ENCODE results near the gene JAG1.

JAG1 gene

DNA sequence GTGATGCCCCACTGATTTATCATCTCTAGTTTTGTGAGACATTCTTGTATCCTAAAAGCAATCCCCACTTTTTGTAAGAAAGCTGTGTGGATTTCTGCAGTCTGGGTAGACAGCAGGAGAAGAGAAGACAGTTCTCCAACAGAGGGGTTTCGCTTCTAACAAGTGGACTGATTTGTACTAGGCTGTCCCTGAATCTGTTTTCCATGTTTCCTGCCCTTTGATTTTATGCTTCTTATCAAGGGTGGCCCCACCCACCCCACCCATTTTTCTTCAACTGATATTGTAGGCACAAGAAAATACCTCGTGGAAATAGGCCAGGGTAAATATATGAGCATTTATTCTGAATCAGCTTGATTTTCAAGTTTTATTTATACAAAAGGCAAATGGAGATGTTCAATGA, 25.7 kb upstream of the JAG1 start:
- DNase-seq = no peak

DNA sequence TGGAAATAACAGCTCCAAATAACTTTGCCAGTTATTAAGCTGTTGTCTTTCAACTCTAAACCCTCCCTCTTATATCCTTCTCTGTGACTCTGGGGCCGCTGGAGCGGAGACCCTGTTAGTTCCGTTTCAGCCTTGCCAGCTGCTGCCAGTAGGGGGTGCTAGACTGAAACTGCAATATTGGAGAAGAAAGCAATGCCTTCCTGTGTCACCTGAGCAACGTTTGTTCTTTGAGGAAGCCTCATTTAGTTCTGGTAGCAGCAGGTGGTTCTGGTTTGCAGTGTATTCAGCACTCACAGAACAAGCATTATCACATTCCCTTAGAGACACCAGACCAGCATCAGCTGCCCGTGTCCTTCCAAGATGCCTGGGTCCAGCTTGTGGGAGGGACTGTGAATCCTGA, 22.9 kb upstream of the JAG1 start:
- no peak for DNase-seq

DNA sequence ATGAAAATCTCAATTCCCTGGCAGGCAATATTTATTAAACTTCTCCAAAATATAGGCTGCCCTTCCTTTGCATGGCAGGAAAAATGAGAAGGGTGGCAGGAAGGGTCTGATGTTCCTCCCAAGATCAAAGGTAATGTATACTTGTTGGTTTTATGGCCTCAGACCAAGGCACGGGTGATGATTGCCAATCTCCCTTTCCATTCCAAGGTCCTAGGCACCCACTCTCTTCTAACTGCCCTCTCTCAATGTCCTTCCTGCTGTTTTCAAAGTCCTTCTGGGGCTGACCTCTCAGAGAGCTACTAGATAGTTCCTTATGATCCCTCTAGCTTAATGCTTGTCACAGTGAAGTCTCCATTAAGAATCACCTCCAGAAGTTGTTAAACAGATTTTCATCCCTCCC, 15.6 kb upstream of the JAG1 start:
- DNase-seq = no peak

DNA sequence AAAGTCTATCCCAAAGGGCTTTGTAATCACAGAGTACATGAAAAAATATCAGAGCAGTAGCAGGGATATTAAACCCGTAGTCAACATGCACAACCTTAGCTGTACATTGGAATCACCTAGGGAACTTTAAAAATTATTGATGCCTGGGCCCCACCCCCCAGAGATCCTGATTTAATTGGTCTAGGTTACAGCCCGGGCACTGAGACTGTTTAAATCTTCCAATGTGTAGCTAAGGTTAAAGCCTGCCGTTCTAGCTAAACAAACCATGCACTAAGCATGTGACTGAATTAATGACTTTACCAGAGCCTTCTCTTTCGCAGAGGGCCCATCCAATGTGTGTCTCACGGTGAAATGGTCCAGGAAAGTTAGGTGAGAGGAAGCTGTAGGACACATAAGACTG, 14.1 kb upstream of the JAG1 start:
- no peak for DNase-seq

DNA sequence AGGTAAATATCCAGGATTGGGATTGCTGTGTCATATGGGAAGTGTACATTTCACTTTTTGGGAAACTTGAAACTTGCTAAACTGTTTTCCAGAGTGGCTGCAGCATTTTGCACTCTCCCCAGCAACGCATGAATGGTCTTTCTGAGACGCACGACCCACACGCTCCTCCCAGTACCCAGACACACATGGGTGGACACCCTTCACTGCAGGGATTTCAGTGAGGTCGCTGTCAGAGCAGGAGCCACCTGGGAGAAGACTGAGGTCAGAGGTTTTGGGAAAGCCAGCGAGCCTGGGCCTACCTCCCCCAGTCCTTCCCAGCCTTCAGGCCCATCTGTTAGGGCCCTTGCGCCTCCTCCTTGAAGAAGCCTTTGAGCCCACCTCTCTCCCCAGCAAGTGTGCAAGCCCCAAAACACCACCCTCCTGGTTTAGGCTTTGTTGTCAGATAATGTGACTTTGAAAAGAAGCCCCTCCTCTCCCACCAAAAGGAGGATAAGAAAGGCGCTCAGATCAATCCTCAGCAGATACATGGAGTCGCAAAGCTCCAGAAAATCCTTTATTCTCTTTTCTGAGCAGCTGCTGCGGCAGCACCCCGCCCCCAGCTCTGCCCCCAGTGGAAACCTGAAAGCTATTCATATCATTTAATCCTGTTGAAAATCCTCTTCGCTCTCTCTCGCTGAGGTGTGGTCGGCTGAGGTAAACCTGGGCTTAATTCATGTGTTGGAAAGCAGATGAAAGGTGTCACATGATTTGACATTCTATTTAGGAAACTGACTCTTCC, 12.7 kb upstream of the JAG1 start:
- no peak for DNase-seq

DNA sequence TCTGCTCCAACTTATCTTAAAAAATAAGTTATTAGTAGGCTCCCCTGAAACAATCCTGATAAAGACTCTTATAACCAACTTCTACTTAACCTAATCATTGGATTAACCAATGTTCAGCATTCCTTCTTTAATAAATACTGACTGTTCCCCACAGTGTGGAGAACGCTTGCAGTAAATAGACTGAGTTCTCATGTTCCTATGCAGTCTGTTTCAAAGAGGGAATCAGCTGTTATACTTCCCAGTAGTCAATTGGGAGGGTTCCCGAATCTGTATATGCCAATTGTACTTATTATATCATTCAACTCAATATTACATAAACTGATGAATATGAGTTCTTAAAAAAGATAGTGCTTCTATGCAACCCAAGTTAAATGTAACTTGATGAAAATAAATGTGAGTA, 9.7 kb upstream of the JAG1 start:
- DNase-seq = no peak

DNA sequence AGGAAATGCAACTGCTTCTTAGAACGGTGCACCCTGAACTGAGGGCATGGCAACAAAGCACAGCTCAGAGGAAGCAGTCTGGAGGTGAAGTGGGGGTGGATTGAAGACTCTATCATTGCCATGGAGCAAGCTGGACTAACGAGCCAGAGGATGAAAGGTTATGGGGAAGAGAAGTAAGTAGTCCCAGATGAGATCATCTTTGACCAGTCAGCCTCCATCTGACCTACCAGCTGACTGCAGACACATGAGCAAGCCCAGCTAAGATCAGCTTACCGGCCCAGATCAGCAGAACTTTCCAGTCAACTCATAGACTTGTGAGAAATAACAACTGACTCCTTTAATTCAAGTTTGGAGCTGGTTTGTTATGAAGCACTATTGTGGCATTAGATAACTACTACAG, 9.1 kb upstream of the JAG1 start:
- no peak for DNase-seq

DNA sequence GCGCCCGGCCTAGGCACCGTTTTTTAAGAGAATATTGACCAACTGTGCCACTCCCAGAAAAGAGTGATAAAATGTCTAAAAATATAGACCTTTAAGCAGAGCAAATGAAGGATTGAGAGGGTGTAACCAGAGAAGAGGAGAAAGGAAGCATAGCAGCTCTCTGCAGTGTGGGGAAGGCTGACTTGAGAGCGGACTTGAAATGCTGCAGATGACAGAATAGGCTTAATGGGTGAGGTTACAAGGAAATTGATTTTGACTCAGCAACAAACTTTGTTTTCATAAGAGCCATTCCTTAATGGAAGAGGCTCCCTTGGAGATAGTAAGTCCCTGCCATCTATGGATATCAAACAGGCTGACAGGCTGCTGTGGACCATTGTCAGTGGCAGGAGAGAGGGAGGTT, 7.7 kb upstream of the JAG1 start:
- no peak for DNase-seq

DNA sequence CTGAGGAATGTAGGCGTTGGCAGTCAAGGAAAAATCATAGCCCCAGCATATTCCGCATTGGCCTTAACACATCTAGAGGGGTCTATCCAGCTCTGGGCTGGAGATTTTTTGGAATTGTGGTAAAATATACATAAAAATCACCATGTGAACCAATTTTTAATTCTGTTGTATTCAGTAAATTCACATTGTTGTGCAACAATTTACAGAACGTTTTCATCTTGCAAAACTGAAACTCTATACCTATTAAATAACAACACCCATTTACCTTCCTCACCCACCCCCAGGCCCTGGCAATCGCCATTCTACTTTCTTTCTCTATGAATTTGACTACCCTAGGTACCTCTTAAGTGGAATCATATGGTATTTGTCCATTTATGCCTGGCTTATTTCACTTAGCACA, 6.8 kb upstream of the JAG1 start:
- DNase-seq = no peak

DNA sequence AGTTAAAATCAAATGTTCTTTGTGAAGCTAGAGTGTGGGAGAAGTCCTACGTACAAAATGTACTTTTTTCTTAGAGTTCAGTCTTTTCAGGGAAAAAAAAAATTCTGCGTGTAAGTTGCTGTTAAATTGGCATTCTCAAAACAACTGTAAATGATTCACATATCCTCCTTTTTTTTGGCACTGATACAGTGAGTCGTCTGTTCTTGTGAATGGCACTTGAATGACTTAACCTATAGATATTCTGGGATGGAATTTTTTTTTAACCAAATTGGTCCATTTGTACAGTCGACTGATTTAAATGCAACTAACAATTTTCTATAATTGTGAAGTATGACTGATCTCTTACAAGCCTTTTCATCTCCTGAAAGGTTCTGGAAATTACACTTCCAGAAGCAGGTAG, 5.5 kb upstream of the JAG1 start:
- no peak for DNase-seq

DNA sequence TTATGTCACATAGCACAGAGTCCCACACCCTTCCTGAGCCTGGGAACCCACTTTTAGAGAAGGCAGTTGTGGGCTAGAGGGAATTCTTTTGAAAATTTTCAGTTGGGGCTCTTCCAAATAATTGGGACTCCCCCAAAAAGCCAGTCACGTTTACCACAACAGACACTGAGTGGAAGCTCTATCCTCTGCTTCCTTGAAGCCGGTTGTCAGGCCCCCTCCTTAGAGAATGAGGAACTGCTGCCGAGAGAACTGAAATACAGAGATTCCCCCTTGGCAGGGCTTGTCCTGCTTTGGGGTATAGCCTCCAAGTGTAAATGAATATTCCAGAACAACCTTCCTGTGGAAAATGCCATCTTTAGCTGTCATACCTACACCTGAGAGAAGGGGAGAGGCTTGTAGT, 2.7 kb upstream of the JAG1 start:
- DNase-seq = no peak

DNA sequence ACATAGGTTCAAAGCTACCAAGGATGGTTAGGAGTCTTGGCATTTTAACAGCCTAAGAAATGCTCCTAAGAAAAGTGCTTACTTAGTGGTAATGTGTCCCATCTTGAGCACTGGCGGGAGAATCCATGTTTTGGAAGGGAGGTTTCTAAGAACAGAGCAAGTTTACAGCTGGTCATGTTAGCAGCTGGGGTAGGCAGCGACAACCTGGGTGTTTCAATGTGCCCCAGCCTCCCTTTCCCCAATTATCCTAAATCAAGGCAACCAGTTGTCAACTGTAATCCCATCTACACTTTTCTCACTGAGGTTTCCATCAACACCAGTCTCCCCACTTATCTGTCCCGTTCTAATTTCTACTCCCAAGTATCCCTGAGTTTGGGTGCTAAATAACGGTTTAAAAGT, 1.6 kb upstream of the JAG1 start:
- DNase-seq = no peak

DNA sequence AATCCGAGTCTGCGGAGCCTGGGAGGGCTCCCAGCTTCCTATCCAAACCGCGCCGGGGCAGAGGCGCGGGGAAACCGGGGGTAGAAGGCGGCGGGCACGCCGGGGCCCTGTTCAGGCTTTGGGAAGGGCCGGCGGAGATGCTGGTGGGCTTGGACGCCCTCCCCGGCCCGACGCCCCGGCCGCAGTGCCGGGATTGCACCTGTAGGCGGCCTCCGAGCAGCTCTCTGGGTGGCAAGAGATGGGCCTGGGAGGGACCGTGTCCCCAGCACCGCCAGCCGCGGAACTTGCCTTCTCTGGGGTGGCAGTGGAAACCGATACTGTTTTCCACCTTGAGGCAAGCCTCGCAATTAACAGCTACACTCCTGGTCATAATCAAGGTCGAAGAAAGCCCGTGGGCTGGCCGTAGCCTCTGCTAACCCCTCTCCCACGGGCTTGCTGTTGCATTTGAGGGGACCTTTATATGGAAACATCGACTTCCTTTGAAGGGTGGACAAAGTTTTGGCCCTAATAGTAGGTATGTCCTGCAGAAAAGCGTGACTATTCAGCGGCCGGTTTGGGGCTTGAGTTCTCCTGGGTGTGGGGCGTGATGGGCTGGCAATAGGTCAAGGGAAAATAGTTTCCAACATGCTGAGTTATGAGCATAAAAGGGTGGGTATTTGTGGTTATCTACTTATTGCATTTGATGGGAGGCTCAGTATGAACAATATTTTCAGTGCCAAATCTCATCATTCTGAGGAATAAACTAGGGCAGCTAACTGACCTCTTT, 1.1 kb upstream of the JAG1 start:
- DNase-seq = peak; percentile 85

DNA sequence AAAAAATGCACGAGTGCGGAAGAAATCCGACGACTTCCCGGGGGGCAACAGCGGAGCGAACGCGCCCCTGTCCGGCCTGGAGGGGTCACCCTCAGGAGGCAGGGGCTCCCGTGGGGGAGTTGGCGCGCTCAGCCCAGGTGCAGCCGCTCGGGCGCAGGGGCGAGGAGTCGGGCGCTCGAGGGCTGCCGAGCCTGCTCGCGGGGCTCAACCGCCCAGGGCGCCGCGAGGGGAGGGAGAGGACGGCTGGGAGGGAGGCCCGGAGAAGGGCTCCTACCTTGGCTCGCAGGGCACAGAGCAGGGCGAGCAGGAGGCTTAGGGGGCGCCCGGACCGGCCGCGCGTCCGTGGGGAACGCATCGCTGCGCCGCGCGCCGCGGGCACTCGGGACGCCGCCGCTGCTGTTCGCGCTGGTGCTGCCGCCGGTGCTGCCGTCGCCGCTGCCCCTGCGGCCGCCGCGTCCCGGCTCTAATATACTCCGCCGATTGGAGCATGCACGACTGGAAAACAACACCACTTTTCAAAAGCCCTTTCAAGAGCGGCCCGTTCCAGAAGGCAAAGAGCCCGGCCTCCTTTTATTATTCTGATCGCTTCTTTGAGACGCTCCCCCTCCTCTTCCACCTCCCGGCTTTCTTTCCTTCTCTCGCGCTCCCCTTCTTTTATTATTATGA, 490 bp downstream of the JAG1 start:
- peak; percentile 70 for DNase-seq

DNA sequence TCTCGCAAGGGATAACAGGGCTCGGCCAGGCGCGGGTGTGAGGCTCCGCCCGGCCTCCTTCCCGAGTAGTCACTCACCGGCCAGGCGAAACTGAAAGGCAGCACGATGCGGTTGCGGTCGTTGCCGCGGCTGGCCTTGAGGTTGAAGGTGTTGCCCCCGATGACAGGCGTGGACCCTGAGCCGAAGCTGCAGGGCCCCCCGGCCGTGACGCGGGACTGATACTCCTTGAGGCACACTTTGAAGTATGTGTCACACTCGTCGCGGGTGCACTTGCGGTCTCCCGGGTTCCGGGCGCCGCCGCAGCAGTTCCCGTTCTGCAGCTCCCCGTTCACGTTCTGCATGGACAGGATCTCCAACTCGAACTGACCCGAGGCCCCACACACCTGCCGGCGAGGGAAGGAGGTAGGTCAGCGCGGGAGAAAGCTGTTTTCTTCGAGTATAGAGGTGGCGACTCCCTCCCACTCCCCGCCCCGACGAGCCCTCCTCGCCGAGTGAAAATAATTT, 1.1 kb downstream of the JAG1 start:
- peak; percentile 55 for DNase-seq

DNA sequence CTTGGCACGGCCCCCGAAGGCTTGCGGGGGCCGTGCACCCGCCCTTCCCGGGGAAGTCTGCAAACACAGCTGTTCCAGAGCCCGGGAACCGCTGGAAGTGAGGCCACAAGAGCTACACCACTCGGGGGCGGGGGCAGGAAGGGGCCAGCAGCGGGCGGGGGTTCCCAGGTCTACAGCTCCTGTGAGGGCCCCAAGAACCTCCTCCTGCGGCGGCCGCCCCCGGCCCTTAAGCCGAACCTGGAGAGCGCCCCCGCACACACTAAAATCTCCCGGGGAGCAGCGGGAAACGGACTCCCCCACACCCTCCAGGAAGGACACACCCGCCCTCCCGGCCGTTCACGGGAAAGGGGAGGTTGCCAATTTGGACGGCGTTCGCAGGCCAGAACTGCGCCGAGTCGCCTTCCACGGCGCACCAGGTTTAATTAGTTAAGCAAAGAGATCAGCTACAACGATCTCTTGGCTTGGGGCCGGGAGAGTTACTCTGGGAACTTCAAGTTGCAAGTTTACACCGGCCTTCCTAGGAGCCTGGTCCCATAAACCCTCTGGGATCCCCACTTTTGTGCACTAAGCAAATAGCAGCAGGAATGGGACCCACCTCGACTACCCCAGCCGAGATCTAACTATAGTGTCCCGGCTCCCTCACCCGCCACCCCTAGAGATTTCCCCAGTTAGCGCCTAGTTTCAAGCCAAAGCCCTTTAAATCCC, 1.7 kb downstream of the JAG1 start:
- no peak for DNase-seq

DNA sequence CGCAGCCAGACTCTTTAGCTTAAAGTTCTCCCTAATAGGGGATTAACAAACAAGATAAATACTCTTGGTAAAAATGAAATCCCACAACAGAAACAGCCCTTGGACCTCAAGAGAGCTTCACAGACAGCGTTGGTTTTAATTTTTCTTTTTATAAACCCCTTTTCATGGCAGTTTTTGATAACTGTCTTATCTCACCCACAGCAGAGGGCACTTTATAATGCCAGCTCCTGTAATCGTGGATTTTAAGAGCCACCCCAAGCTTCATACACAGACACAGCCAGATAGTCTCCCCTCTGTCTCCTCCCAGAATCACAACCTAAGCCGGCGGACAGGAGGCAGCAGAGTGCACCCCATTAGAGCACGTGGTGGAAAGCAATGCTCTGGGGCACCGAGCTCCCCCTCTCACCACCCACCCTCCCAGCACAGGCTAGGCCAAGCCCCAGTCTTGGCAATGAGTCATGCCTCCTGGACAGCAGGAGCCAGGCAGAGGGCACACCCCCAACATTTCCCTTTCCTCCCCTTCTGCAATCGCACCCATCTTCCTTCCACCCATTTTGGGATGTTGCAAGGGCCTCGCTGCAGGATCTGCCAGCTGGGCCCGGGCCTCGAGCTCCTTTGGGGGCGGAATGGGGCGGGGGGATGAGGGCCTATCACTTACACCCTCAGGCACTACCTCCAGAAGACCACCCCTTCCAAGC, 2.4 kb downstream of the JAG1 start:
- peak; percentile 15 for DNase-seq

DNA sequence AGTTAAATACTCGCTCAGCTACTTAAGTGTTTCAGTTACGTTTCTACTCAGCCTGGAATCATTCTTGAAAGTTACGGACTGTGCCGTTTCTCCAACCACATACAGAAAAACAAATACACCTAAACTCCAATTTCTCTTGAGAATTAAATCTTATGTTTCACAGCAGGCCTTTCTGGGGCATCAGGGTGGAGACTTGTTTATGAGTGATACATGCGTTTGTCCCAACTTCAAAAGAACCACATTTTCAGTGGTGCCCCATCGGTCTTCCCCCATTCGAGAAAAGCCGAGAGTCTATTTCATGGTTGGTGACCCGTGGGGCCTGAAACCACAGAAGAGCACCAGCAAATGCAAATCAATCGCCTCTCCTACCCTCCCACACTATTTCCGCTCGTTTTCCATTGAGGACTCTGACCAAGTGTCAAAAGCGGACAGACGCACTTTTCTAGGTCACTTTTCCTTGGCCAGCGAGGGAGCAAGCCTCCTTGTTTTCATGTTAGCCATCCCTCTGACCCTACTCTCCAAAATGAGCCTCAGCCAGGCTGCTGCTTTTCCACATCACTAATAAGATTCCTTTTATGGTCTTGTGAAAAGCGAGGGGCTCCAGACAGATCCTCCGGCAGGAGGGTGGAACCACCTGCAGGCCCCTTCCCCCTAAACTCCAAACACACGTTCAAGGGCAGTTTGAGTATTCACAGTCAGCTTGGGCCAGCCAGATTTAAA, 3.1 kb downstream of the JAG1 start:
- DNase-seq = no peak

DNA sequence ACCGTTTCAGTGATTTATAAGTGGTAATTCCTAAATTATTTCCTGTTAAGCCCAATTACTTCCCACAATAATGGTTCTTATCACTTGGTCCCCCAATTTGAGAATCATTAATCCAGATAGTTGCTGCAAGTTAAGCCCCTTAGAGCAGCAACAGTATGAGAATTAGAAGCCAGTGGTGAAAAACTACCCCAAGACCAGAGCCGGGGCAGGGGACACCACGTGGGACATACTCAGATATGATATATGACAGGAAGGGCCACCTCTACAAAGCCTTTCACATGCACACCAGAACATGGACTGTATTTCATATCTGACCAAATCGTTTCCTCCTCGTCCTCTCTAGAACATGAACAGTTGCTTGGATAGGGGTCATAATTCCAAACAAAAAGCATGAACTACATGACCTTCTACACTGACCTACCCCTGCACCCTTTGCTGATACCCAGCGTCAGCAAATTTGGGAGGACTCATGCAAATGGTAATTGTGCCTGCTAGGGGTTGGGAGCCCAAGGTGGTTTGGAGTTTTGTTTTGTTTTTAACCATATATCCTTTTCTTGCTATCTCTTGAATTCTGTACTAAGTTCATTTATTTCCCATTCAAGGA, 3.9 kb downstream of the JAG1 start:
- no peak for DNase-seq

DNA sequence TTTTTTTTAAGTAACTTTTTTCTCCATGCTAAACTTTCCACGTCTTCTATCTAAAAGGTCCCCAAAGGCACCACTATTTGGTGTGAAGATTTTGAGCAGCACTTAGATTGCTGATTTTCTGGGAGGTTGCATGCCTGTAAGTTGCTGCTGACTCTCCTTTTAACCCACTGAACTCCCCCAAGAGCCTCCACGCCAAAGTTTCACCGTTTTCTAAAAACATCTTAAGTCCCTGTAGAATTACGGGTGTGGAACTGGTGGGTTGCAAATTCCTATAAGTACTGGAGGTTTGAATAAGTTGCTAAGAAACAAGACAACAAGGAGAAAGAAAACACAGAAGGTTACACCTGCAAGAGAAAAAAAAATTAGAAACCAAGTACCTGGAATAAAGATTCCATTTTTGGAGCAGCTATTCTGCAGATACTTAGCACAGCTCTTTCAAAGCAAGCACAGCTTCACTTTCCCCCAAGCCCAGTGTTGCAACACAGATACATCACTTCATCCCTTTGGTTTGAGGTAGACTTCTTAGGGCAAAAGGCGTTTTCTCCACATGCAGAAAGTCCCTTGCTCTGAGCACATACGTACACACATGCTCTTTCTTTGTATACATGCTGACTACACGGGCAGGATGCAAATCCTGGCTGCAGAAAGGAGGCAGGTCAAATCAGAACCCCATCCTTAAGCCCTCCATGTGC, 5.0 kb downstream of the JAG1 start:
- DNase-seq = no peak

Data from NCI-H345 (cell line).